Osteoblast (primary cell): ENCODE measurements around the gene LCP1. TPM values are rescaled to one million over a fixed set of nuclear protein-coding genes. Genes with fewer than 3 reads are reported as not detected.

ENCODE experiments used
- DNase-seq: peaks from one replicate; pipeline ENCODE4 v3.0.0; 2011; ENCODE audit warnings: low spot score, mixed read lengths; ENCODE audit not compliant: insufficient read length; ENCODE audit errors: missing footprints
- H2AFZ ChIP-seq: 2 replicates; pipeline ENCODE4 v1.6.0; 2011; ENCODE audit warnings: mild to moderate bottlenecking, low read length
- H3K27ac ChIP-seq: 2 replicates; pipeline ENCODE4 v1.5.1; 2011; ENCODE audit warnings: mild to moderate bottlenecking, low read depth, low read length, moderate library complexity
- H3K27me3 ChIP-seq: 2 replicates; pipeline ENCODE4 v1.6.0; 2012; ENCODE audit warnings: mild to moderate bottlenecking, control low read depth, inconsistent platforms, low read length, moderate library complexity; ENCODE audit not compliant: insufficient read depth
- H3K36me3 ChIP-seq: 2 replicates; pipeline ENCODE4 v1.5.1; 2011; ENCODE audit warnings: mild to moderate bottlenecking, low read length, control low read depth, moderate library complexity; ENCODE audit not compliant: insufficient read depth
- H3K4me1 ChIP-seq: 2 replicates; pipeline ENCODE4 v1.5.1; 2011; ENCODE audit warnings: mild to moderate bottlenecking, low read length, control low read depth, moderate library complexity; ENCODE audit not compliant: insufficient read depth
- H3K4me2 ChIP-seq: 2 replicates; pipeline ENCODE4 v1.6.0; 2011; ENCODE audit warnings: mild to moderate bottlenecking, low read length; ENCODE audit not compliant: insufficient read depth
- H3K4me3 ChIP-seq: fragments of 200-600 bp; sonication (generic); 3 replicates; pipeline ENCODE4 v1.5.1; 2012; ENCODE audit warnings: mild to moderate bottlenecking, low read length, inconsistent platforms; ENCODE audit not compliant: insufficient read depth
- H3K79me2 ChIP-seq: 2 replicates; pipeline ENCODE4 v1.6.0; 2012; ENCODE audit warnings: mild to moderate bottlenecking, low read length, control low read depth, inconsistent platforms; ENCODE audit not compliant: insufficient read depth
- H3K9me3 ChIP-seq: 2 replicates; pipeline ENCODE4 v1.5.1; 2011; ENCODE audit warnings: low read depth, low read length, control low read depth
- H4K20me1 ChIP-seq: 2 replicates; pipeline ENCODE4 v1.6.0; 2012; ENCODE audit warnings: mild to moderate bottlenecking, low read length, control low read depth; ENCODE audit not compliant: insufficient read depth
- CTCF ChIP-seq: IDR thresholded peaks from 2 replicates; pipeline ENCODE4 v1.5.1; 2011; ENCODE audit warnings: mild to moderate bottlenecking, low read depth, low read length, moderate library complexity; ENCODE audit errors: extremely low read depth
- total RNA-seq: library from RNA; depleted of rRNA; stranded (reverse); fragments of >200 nt; gene quantifications from 2 replicates; pipeline ENCODE4 v1.2.3, GENCODE V29; 2012

The LCP1 gene
- total RNA-seq, 1 donor = 1.4 TPM

- Histone ChIP-seq H3K4me1 (no peaks in the 10 kb centered on the region), H3K36me3 (no peaks in the 10 kb centered on the region), H3K4me3 (no peak overlapping the region), H3K4me2 (no peak overlapping the region), H3K9me3 (no peaks in the 10 kb centered on the region), H3K79me2 (no peaks in the 10 kb centered on the region), H3K27me3 (peaks cover 4% of the 10 kb centered on the region), H3K27ac (no peak overlapping the region), H4K20me1 (no peaks in the 10 kb centered on the region), H2AFZ (no peak overlapping the region)
- no peak for TF ChIP-seq CTCF
- DNase-seq = no peak
These were observed 87.5 kb downstream of the LCP1 start for GRCh38 chr13:46094478-46094877.

- Histone ChIP-seq H4K20me1 (no peaks in the 10 kb centered on the region), H3K36me3 (no peaks in the 10 kb centered on the region), H3K27ac (no peak overlapping the region), H3K4me2 (no peak overlapping the region), H2AFZ (no peak overlapping the region), H3K9me3 (no peaks in the 10 kb centered on the region), H3K27me3 (peaks cover 4% of the 10 kb centered on the region), H3K4me3 (no peak overlapping the region), H3K79me2 (no peaks in the 10 kb centered on the region), H3K4me1 (no peaks in the 10 kb centered on the region)
- no peak for DNase-seq
- TF ChIP-seq CTCF = no peak
These were observed 93.0 kb downstream of the LCP1 start for GRCh38 chr13:46088821-46089562.

- H3K4me3 ChIP-seq = no peak overlapping the region
- TF ChIP-seq CTCF = no peak
- H2AFZ ChIP-seq = no peak overlapping the region
- H3K36me3 ChIP-seq = no peaks in the 10 kb centered on the region
- no peaks in the 10 kb centered on the region for H3K9me3 ChIP-seq
- H3K27ac ChIP-seq = no peak overlapping the region
- H3K79me2 ChIP-seq = no peaks in the 10 kb centered on the region
- no peaks in the 10 kb centered on the region for H4K20me1 ChIP-seq
- DNase-seq = no peak
- no peak overlapping the region for H3K4me2 ChIP-seq
- H3K4me1 ChIP-seq = no peaks in the 10 kb centered on the region
- no peaks in the 10 kb centered on the region for H3K27me3 ChIP-seq
These were observed 94.5 kb downstream of the LCP1 start for GRCh38 chr13:46087481-46087880.

GRCh38 chr13:46086985-46087384, 95.0 kb downstream of the LCP1 start:
- Histone ChIP-seq H3K27ac (no peak overlapping the region), H3K4me3 (no peak overlapping the region), H3K36me3 (no peaks in the 10 kb centered on the region), H3K4me2 (no peak overlapping the region), H3K9me3 (no peaks in the 10 kb centered on the region), H3K4me1 (no peaks in the 10 kb centered on the region), H2AFZ (no peak overlapping the region), H4K20me1 (no peaks in the 10 kb centered on the region), H3K27me3 (no peaks in the 10 kb centered on the region), H3K79me2 (no peaks in the 10 kb centered on the region)
- no peak for TF ChIP-seq CTCF
- no peak for DNase-seq
